Astrocyte (in vitro differentiated cells and primary cell): ENCODE results near the gene SPATA9. TPM values are rescaled to one million over a fixed set of nuclear protein-coding genes. Genes with fewer than 3 reads are reported as not detected.

ENCODE experiments used
- DNase-seq: peaks from one replicate; pipeline ENCODE4 v3.0.0-alpha.2; 2010; ENCODE audit warnings: low read depth
- FAIRE-seq: peaks from 2 replicates; lab custom pipeline; 2011; peaks lifted over from hg19 to GRCh38; lab: Jason Lieb, UNC
- H2AFZ ChIP-seq: 2 replicates; pipeline ENCODE4 v1.6.0; 2012; ENCODE audit warnings: low read depth, low read length, inconsistent platforms
- H3K27ac ChIP-seq: 2 replicates; pipeline ENCODE4 v1.5.1; 2011; ENCODE audit warnings: low read depth, low read length, inconsistent platforms
- H3K27me3 ChIP-seq: 2 replicates; pipeline ENCODE4 v1.6.0; 2011; ENCODE audit warnings: low read length, inconsistent platforms; ENCODE audit not compliant: insufficient read depth
- H3K36me3 ChIP-seq: 2 replicates; pipeline ENCODE4 v1.5.1; 2011; ENCODE audit warnings: low read length, inconsistent platforms; ENCODE audit not compliant: insufficient read depth
- H3K4me1 ChIP-seq: 2 replicates; pipeline ENCODE4 v1.5.1; 2011; ENCODE audit warnings: low read length, inconsistent platforms; ENCODE audit not compliant: insufficient read depth
- H3K4me2 ChIP-seq: 2 replicates; pipeline ENCODE4 v1.6.0; 2012; ENCODE audit warnings: low read length, inconsistent platforms
- H3K4me3 ChIP-seq: 2 replicates; pipeline ENCODE4 v1.5.1; 2011; ENCODE audit warnings: low read depth, mild to moderate bottlenecking, low read length, inconsistent platforms; ENCODE audit not compliant: insufficient read depth
- H3K79me2 ChIP-seq: 2 replicates; pipeline ENCODE4 v1.6.0; 2012; ENCODE audit warnings: mild to moderate bottlenecking, low read length, inconsistent platforms; ENCODE audit not compliant: insufficient read depth
- H3K9ac ChIP-seq: 2 replicates; pipeline ENCODE4 v1.6.0; 2012; ENCODE audit warnings: mild to moderate bottlenecking, low read length, inconsistent platforms
- H3K9me3 ChIP-seq: 2 replicates; pipeline ENCODE4 v1.5.1; 2012; ENCODE audit warnings: low read depth, mild to moderate bottlenecking, low read length, inconsistent platforms; ENCODE audit not compliant: insufficient read depth
- H4K20me1 ChIP-seq: 2 replicates; pipeline ENCODE4 v1.6.0; 2012; ENCODE audit warnings: low read length, inconsistent platforms; ENCODE audit not compliant: insufficient read depth
- H3K27ac Mint-ChIP-seq: one replicate; pipeline ENCODE4 v1.8.0; 2021; ENCODE audit warnings: mild to moderate bottlenecking, mixed read lengths; ENCODE audit not compliant: unreplicated experiment
- H3K27me3 Mint-ChIP-seq: one replicate; pipeline ENCODE4 v1.8.0; 2021; ENCODE audit warnings: low read depth, mixed read lengths; ENCODE audit not compliant: unreplicated experiment
- H3K36me3 Mint-ChIP-seq: one replicate; pipeline ENCODE4 v1.8.0; 2021; ENCODE audit warnings: low read depth, mixed read lengths; ENCODE audit not compliant: unreplicated experiment
- H3K4me1 Mint-ChIP-seq: one replicate; pipeline ENCODE4 v1.8.0; 2021; ENCODE audit warnings: low read depth, mixed read lengths; ENCODE audit not compliant: unreplicated experiment
- H3K4me3 Mint-ChIP-seq: one replicate; pipeline ENCODE4 v1.8.0; 2021; ENCODE audit warnings: mild to moderate bottlenecking, moderate library complexity, mixed read lengths; ENCODE audit not compliant: unreplicated experiment
- H3K9me3 Mint-ChIP-seq: one replicate; pipeline ENCODE4 v1.8.0; 2021; ENCODE audit warnings: mild to moderate bottlenecking, mixed read lengths; ENCODE audit not compliant: unreplicated experiment
- CTCF ChIP-seq: IDR thresholded peaks from 2 replicates; pipeline ENCODE4 v1.5.1; 2011; ENCODE audit warnings: low read depth, mild to moderate bottlenecking, inconsistent platforms, low read length, moderate library complexity; ENCODE audit not compliant: insufficient read depth
- EZH2 ChIP-seq: IDR thresholded peaks from 2 replicates; pipeline ENCODE4 v1.6.1; 2012; ENCODE audit warnings: mild to moderate bottlenecking, low read length, inconsistent platforms; ENCODE audit not compliant: insufficient read depth
- total RNA-seq: library from RNA; stranded (reverse); gene quantifications from 2 replicates; pipeline ENCODE4 v1.2.1, GENCODE V29; 2021

The SPATA9 gene
- total RNA-seq, 1 donor from 2014 or later: 0.98 TPM

GRCh38 chr5:95662946-95663345 is 19.8 kb downstream of the SPATA9 start:
- H3K27me3 ChIP-seq: no peaks in the 10 kb centered on the region
- H3K36me3 ChIP-seq: no peaks in the 10 kb centered on the region
- no peak overlapping the region for H3K4me2 ChIP-seq
- H3K27ac ChIP-seq: no peak overlapping the region
- H3K4me1 Mint-ChIP-seq: no peaks in the 10 kb centered on the region
- no peaks in the 10 kb centered on the region for H3K79me2 ChIP-seq
- no peak overlapping the region for H3K4me3 ChIP-seq
- no peaks in the 10 kb centered on the region for H3K36me3 Mint-ChIP-seq
- DNase-seq (no peak), FAIRE-seq (no peak)
- H2AFZ ChIP-seq: no peak overlapping the region
- no peak overlapping the region for H3K4me3 Mint-ChIP-seq
- no peaks in the 10 kb centered on the region for H3K9me3 Mint-ChIP-seq
- no peaks in the 10 kb centered on the region for H3K27me3 Mint-ChIP-seq
- H3K4me1 ChIP-seq: peaks cover 5% of the 10 kb centered on the region
- H3K9me3 ChIP-seq: no peaks in the 10 kb centered on the region
- H3K27ac Mint-ChIP-seq: no peak overlapping the region
- TF ChIP-seq EZH2 (no peak), CTCF (no peak)
- H3K9ac ChIP-seq: no peak overlapping the region
- no peaks in the 10 kb centered on the region for H4K20me1 ChIP-seq

DNA sequence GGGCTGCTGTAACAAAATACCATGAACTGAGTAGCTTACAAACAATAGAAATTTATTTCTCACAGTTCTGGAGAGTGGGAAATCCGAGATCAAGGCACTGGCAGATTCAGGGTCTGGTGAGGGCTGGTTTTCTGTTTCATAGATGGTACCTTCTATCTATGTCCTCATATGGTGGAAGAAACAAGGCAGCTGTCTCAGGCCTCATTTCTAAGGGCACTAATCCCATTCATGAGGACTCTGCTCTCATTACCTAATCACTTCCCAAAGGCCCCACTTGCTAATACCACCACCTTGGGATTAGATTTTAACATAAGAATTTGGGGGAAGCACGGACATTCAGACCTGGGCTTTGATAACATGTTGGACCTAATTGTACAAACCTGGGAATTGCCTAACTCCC is 22.7 kb downstream of the SPATA9 start:
- no peaks in the 10 kb centered on the region for H3K79me2 ChIP-seq
- no peak overlapping the region for H3K9ac ChIP-seq
- DNase-seq (no peak), FAIRE-seq (no peak)
- Mint-ChIP-seq H3K4me3 (no peak overlapping the region), H3K27me3 (no peaks in the 10 kb centered on the region), H3K9me3 (no peaks in the 10 kb centered on the region), H3K4me1 (no peaks in the 10 kb centered on the region), H3K36me3 (no peaks in the 10 kb centered on the region), H3K27ac (no peak overlapping the region)
- H3K9me3 ChIP-seq: no peaks in the 10 kb centered on the region
- no peaks in the 10 kb centered on the region for H4K20me1 ChIP-seq
- no peak overlapping the region for H3K4me3 ChIP-seq
- TF ChIP-seq CTCF (no peak), EZH2 (no peak)
- no peak overlapping the region for H3K4me2 ChIP-seq
- H3K27me3 ChIP-seq: no peaks in the 10 kb centered on the region
- peaks cover 5% of the 10 kb centered on the region for H3K4me1 ChIP-seq
- H3K27ac ChIP-seq: no peak overlapping the region
- H2AFZ ChIP-seq: no peak overlapping the region
- no peaks in the 10 kb centered on the region for H3K36me3 ChIP-seq

GRCh38 chr5:95655575-95655974 is 27.2 kb downstream of the SPATA9 start:
- Mint-ChIP-seq H3K4me3 (no peak overlapping the region), H3K9me3 (no peaks in the 10 kb centered on the region), H3K27me3 (no peaks in the 10 kb centered on the region), H3K36me3 (no peaks in the 10 kb centered on the region), H3K4me1 (no peaks in the 10 kb centered on the region), H3K27ac (no peak overlapping the region)
- Histone ChIP-seq H3K36me3 (no peaks in the 10 kb centered on the region), H3K4me3 (no peak overlapping the region), H4K20me1 (no peaks in the 10 kb centered on the region), H3K4me2 (no peak overlapping the region), H3K27ac (no peak overlapping the region), H3K9ac (no peak overlapping the region), H2AFZ (no peak overlapping the region), H3K79me2 (no peaks in the 10 kb centered on the region), H3K27me3 (no peaks in the 10 kb centered on the region), H3K4me1 (no peaks in the 10 kb centered on the region), H3K9me3 (no peaks in the 10 kb centered on the region)
- TF ChIP-seq EZH2 (no peak), CTCF (no peak)
- DNase-seq (no peak), FAIRE-seq (no peak)
